ENCODE data around the gene MARCKS. TPM values are rescaled to one million over a fixed set of nuclear protein-coding genes. Genes with fewer than 3 reads are reported as not detected.
A peak's percentile ranks its signal among the peaks of the same experiment; 100 is the strongest.

The MARCKS gene, protein sequence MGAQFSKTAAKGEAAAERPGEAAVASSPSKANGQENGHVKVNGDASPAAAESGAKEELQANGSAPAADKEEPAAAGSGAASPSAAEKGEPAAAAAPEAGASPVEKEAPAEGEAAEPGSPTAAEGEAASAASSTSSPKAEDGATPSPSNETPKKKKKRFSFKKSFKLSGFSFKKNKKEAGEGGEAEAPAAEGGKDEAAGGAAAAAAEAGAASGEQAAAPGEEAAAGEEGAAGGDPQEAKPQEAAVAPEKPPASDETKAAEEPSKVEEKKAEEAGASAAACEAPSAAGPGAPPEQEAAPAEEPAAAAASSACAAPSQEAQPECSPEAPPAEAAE
- 10 to 100 TPM; 18.1 to 82.0 (median 26.2) TPM for polyA plus RNA-seq
- long read RNA-seq, donor 1, full-length matches to known transcripts, result 123 of 123 reads
- long read RNA-seq, donor 1, partial matches to known transcripts, result 0 of 123 reads
- long read RNA-seq, donor 1, other reads (novel, unspliced or antisense), result 0 of 123 reads
- long read RNA-seq, donor 2, full-length matches to known transcripts, result 34 of 39 reads
- long read RNA-seq, donor 2, partial matches to known transcripts, result 5 of 39 reads
- long read RNA-seq, donor 2, other reads (novel, unspliced or antisense), result 0 of 39 reads
- long read RNA-seq, donor 3, full-length matches to known transcripts, result 130 of 387 reads
- long read RNA-seq, donor 3, partial matches to known transcripts, result 243 of 387 reads
- long read RNA-seq, donor 3, other reads (novel, unspliced or antisense), result 14 of 387 reads
- long read RNA-seq, donor 4, full-length matches to known transcripts, result 10 of 10 reads
- long read RNA-seq, donor 4, partial matches to known transcripts, result 0 of 10 reads
- long read RNA-seq, donor 4, other reads (novel, unspliced or antisense), result 0 of 10 reads
- long read RNA-seq, donor 5, full-length matches to known transcripts, result 28 of 85 reads
- long read RNA-seq, donor 5, partial matches to known transcripts, result 57 of 85 reads
- long read RNA-seq, donor 5, other reads (novel, unspliced or antisense), result 0 of 85 reads
- long read RNA-seq, donor 6, full-length matches to known transcripts, result 55 of 77 reads
- long read RNA-seq, donor 6, partial matches to known transcripts, result 22 of 77 reads
- long read RNA-seq, donor 6, other reads (novel, unspliced or antisense), result 0 of 77 reads
- long read RNA-seq, donor 7, full-length matches to known transcripts, result 108 of 108 reads
- long read RNA-seq, donor 7, partial matches to known transcripts, result 0 of 108 reads
- long read RNA-seq, donor 7, other reads (novel, unspliced or antisense), result 0 of 108 reads
- long read RNA-seq, donor 8, full-length matches to known transcripts, result 35 of 41 reads
- long read RNA-seq, donor 8, partial matches to known transcripts, result 6 of 41 reads
- long read RNA-seq, donor 8, other reads (novel, unspliced or antisense), result 0 of 41 reads
- long read RNA-seq, donor 9, full-length matches to known transcripts, result 19 of 19 reads
- long read RNA-seq, donor 9, partial matches to known transcripts, result 0 of 19 reads
- long read RNA-seq, donor 9, other reads (novel, unspliced or antisense), result 0 of 19 reads
- long read RNA-seq, donor 10, full-length matches to known transcripts, result 191 of 191 reads
- long read RNA-seq, donor 10, partial matches to known transcripts, result 0 of 191 reads
- long read RNA-seq, donor 10, other reads (novel, unspliced or antisense), result 0 of 191 reads

GRCh38 chr6:113856625-113857555 is at the start of gene MARCKS:
Gene MARCKS (plus strand): TSS chr6:113857345. CDS start chr6:113857746, 401 bp downstream.
- Histone ChIP-seq H3K36me3 (ENCODE audit: control insufficient read depth in 3 of 3, insufficient read depth in 2 of 3, low read depth in 1 of 3, low read length in 3 of 3) (peaks cover 0 to 2% (median 0%) of the 10 kb centered on the region in 3 donors), H3K4me1 (ENCODE audit: control insufficient read depth in 3 of 3, insufficient read depth in 2 of 3, low read depth in 1 of 3, low read length in 2 of 3) (peaks cover 0 to 7% (median 0%) of the 10 kb centered on the region in 3 donors), H3K27ac (ENCODE audit: low read depth in 1 of 3, low read length in 2 of 3) (peak within 1 kb of the TSS; percentile 96 to 100 (median 98)), H3K27me3 (ENCODE audit: control insufficient read depth in 3 of 3, insufficient read depth in 3 of 3, low read length in 3 of 3) (no peaks in the 10 kb centered on the region), H3K9me3 (ENCODE audit: control insufficient read depth in 2 of 2, insufficient read depth in 1 of 2, low read depth in 1 of 2, low read length in 1 of 2) (no peaks in the 10 kb centered on the region), H3K4me3 (ENCODE audit: low read depth in 1 of 3, low read length in 3 of 3) (peak within 1 kb of the TSS; percentile 69 to 91 (median 89))
- FAIRE-seq (no peak), DNase-seq (peak; percentile 89 to 94)
- WGBS, 3 donors, result 1 to 2% (median 2%) methylated on average over 49 of the region's 49 CpGs

DNA sequence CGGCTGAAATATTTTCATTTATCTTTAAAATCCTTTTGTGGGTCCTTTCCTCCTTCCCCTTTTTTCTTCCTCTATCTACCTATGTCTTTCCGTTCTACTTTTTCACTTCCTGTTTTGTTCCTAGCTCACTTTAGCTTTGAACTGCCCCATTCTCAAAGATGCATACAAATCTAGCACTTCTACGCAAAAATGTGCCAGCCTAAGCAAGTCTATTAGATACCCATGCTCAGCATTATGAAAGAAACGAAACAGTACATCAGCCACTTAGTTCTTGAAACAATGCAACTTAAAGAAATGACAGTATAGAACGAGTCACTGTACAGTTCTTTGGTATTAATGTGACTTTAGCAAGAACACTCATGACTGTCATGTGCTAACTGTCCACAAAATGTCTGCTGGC is 47.3 kb upstream of the MARCKS start:
- no peak overlapping the region for H3K4me3 ChIP-seq (ENCODE audit: low read depth in 1 of 3, low read length in 3 of 3)
- peaks cover 0 to 3% of the 10 kb centered on the region in 2 donors for H3K9me3 ChIP-seq (ENCODE audit: control insufficient read depth in 2 of 2, insufficient read depth in 1 of 2, low read depth in 1 of 2, low read length in 1 of 2)
- WGBS, 3 donors, result 73 to 85% (median 81%) methylated on average over 5 of the region's 5 CpGs
- H3K27ac ChIP-seq (ENCODE audit: low read depth in 1 of 3, low read length in 2 of 3), result no peak overlapping the region
- H3K27me3 ChIP-seq (ENCODE audit: control insufficient read depth in 3 of 3, insufficient read depth in 3 of 3, low read length in 3 of 3), result no peaks in the 10 kb centered on the region
- H3K36me3 ChIP-seq (ENCODE audit: control insufficient read depth in 3 of 3, insufficient read depth in 2 of 3, low read depth in 1 of 3, low read length in 3 of 3), result no peaks in the 10 kb centered on the region
- H3K4me1 ChIP-seq (ENCODE audit: control insufficient read depth in 3 of 3, insufficient read depth in 2 of 3, low read depth in 1 of 3, low read length in 2 of 3), result no peaks in the 10 kb centered on the region
- DNase-seq, result no peak
- no peak for FAIRE-seq

GRCh38 chr6:113813142-113813541 is 44.0 kb upstream of the MARCKS start:
- H3K4me1 ChIP-seq (ENCODE audit: control insufficient read depth in 3 of 3, insufficient read depth in 2 of 3, low read depth in 1 of 3, low read length in 2 of 3), result peaks cover 0 to under 1% (median 0%) of the 10 kb centered on the region in 3 donors
- no peak overlapping the region for H3K4me3 ChIP-seq (ENCODE audit: low read depth in 1 of 3, low read length in 3 of 3)
- DNase-seq, result no peak
- WGBS, 3 donors, result 79 to 89% (median 85%) methylated on average over 3 of the region's 3 CpGs
- H3K9me3 ChIP-seq (ENCODE audit: control insufficient read depth in 2 of 2, insufficient read depth in 1 of 2, low read depth in 1 of 2, low read length in 1 of 2), result peaks cover 0 to 3% of the 10 kb centered on the region in 2 donors
- H3K36me3 ChIP-seq (ENCODE audit: control insufficient read depth in 3 of 3, insufficient read depth in 2 of 3, low read depth in 1 of 3, low read length in 3 of 3), result no peaks in the 10 kb centered on the region
- FAIRE-seq, result no peak
- H3K27me3 ChIP-seq (ENCODE audit: control insufficient read depth in 3 of 3, insufficient read depth in 3 of 3, low read length in 3 of 3), result no peaks in the 10 kb centered on the region
- no peak overlapping the region for H3K27ac ChIP-seq (ENCODE audit: low read depth in 1 of 3, low read length in 2 of 3)

GRCh38 chr6:113818578-113818977 is 38.6 kb upstream of the MARCKS start:
- H3K27me3 ChIP-seq (ENCODE audit: control insufficient read depth in 3 of 3, insufficient read depth in 3 of 3, low read length in 3 of 3), result no peaks in the 10 kb centered on the region
- H3K36me3 ChIP-seq (ENCODE audit: control insufficient read depth in 3 of 3, insufficient read depth in 2 of 3, low read depth in 1 of 3, low read length in 3 of 3), result no peaks in the 10 kb centered on the region
- no peak for FAIRE-seq
- H3K9me3 ChIP-seq (ENCODE audit: control insufficient read depth in 2 of 2, insufficient read depth in 1 of 2, low read depth in 1 of 2, low read length in 1 of 2), result no peaks in the 10 kb centered on the region
- WGBS, 3 donors, result 33 to 71% (median 43%) methylated on average over 1 of the region's 1 CpG
- peak overlapping the region in 2 of 3 donors; percentile 20 to 84 for H3K27ac ChIP-seq (ENCODE audit: low read depth in 1 of 3, low read length in 2 of 3)
- H3K4me3 ChIP-seq (ENCODE audit: low read depth in 1 of 3, low read length in 3 of 3), result no peak overlapping the region
- peak; percentile 32 to 49 for DNase-seq
- H3K4me1 ChIP-seq (ENCODE audit: control insufficient read depth in 3 of 3, insufficient read depth in 2 of 3, low read depth in 1 of 3, low read length in 2 of 3), result peaks cover 0 to 7% (median 0%) of the 10 kb centered on the region in 3 donors

- Histone ChIP-seq H3K27me3 (ENCODE audit: control insufficient read depth in 3 of 3, insufficient read depth in 3 of 3, low read length in 3 of 3) (no peaks in the 10 kb centered on the region), H3K4me3 (ENCODE audit: low read depth in 1 of 3, low read length in 3 of 3) (no peak overlapping the region), H3K36me3 (ENCODE audit: control insufficient read depth in 3 of 3, insufficient read depth in 2 of 3, low read depth in 1 of 3, low read length in 3 of 3) (no peaks in the 10 kb centered on the region), H3K9me3 (ENCODE audit: control insufficient read depth in 2 of 2, insufficient read depth in 1 of 2, low read depth in 1 of 2, low read length in 1 of 2) (no peaks in the 10 kb centered on the region), H3K4me1 (ENCODE audit: control insufficient read depth in 3 of 3, insufficient read depth in 2 of 3, low read depth in 1 of 3, low read length in 2 of 3) (peaks cover 0 to 7% (median 0%) of the 10 kb centered on the region in 3 donors), H3K27ac (ENCODE audit: low read depth in 1 of 3, low read length in 2 of 3) (peak overlapping the region; percentile 32 to 84 (median 49))
- FAIRE-seq, result peak; percentile 83
- WGBS, 3 donors, result 7 to 50% (median 15%) methylated on average over 2 of the region's 2 CpGs
- DNase-seq, result peak; percentile 79 to 85
Observed at GRCh38 chr6:113819169-113819830, 37.8 kb upstream of the MARCKS start.

- Histone ChIP-seq H3K4me3 (ENCODE audit: low read depth in 1 of 3, low read length in 3 of 3) (no peak overlapping the region), H3K9me3 (ENCODE audit: control insufficient read depth in 2 of 2, insufficient read depth in 1 of 2, low read depth in 1 of 2, low read length in 1 of 2) (no peaks in the 10 kb centered on the region), H3K27ac (ENCODE audit: low read depth in 1 of 3, low read length in 2 of 3) (no peak overlapping the region), H3K4me1 (ENCODE audit: control insufficient read depth in 3 of 3, insufficient read depth in 2 of 3, low read depth in 1 of 3, low read length in 2 of 3) (peaks cover 0 to 7% (median 0%) of the 10 kb centered on the region in 3 donors), H3K36me3 (ENCODE audit: control insufficient read depth in 3 of 3, insufficient read depth in 2 of 3, low read depth in 1 of 3, low read length in 3 of 3) (no peaks in the 10 kb centered on the region), H3K27me3 (ENCODE audit: control insufficient read depth in 3 of 3, insufficient read depth in 3 of 3, low read length in 3 of 3) (no peaks in the 10 kb centered on the region)
- DNase-seq (no peak), FAIRE-seq (no peak)
- 94 to 96% (median 94%) methylated on average over 5 of the region's 5 CpGs for WGBS, 3 donors
Observed at GRCh38 chr6:113820761-113821160, 36.4 kb upstream of the MARCKS start.
